OCI-LY7 (cell line): ENCODE measurements around the gene SBF2.

ENCODE experiments used
- CTCF ChIP-seq: fragments of 200-600 bp; sonication (generic); conservative IDR thresholded peaks from 2 replicates; pipeline ENCODE4 v1.5.1; 2014; ENCODE audit warnings: mild to moderate bottlenecking, antibody characterized with exemption, low read length, moderate library complexity, mixed read lengths
- EZH2phosphoT487 ChIP-seq: fragments of 200-600 bp; sonication (generic); IDR thresholded peaks from 2 replicates; pipeline ENCODE4 v1.6.1; 2018; ENCODE audit warnings: low read depth, borderline replicate concordance, mild to moderate bottlenecking, mixed run types, antibody characterized with exemption, low read length, moderate library complexity, mixed read lengths

DNA sequence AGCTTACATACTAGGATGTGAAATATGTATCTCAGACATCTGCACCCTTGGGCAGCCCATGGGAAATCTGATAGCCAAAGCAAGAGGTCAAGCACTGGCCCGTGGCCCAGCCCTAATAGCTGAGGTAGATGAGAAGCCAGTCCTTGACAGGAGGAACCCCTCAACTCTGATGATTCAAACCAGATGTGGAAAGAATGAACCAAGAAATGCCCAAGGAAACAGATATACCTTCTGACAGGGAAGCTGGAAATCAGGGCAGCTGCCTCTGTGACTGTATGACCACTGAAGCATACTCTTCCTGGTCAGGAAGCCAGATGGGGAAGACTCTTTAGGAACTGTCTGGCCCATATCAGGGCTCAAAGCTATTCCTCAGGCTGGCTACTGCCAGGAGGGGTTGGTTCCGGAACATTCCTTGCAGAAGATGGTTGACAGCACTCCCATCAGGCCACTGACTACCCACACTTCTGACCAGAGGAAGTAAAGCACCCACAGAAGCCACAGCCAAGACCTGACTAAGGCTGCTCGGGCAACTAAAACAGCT is 506.0 kb downstream of the SBF2 start:
- TF ChIP-seq CTCF (no peak), EZH2phosphoT487 (no peak)
